ENCODE measurements around the gene CABP1.

The CABP1 gene

DNA sequence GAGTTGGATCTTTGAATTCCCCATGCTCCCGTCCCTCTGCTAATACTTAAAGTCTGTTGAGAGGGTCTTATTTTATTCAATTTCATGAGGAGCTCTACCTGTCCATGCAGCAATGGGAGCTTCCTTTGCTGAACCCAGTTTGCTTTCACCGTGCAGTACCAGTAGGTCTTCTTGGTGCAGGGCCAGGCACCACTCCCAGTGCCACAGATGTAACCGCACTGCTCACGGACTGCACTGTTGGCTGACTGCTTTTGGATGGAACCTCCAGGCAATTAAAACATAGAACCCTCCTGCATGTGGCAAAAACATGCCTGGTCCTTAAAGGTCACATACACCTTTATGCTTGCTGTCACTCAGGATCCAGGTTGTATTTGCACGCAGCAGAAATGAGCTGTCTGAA is 9.3 kb upstream of the CABP1 start:
- DNase-seq = no peak

DNA sequence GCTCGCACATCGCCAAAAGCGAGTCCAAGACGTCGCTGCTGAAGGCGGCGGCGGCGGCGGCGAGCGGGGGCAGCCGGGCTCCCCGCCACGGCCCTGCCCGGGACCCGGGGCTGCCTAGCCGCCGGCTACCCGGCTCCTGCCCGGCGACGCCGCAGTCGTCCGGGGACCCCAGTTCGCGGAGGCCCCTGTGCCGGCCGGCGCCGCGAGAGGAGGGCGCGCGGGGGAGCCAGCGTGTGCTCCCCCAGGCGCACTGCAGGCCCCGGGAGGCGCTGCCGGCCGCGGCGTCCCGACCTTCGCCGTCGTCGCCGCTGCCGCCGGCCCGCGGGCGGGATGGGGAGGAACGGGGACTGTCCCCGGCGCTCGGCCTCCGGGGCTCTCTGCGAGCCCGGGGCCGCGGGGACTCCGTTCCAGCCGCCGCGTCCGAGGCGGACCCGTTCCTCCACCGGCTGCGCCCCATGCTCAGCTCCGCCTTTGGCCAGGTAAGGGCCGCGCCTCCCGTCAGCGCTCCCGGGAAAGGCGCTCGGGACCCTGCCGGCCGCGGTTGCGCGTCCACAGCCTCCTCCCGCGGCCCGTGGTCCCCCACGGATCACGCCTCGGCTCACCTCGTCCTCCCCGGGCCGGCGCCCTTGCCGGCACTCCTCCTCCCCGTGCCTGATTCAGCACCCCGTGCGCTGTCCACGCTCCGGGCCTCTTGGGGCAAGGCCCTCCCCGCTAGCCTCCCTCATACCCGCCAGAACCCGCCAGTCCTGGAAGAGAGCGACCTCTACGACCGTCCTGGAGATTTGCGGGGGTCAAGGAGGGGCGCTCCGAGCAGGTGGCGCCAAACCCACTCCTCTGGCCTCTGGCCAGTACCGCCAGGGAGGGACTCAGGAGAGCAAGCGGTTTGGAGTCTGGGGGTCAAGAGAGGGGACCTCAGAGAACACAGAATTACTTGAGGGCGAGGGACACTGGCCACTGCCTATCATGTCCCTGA is 721 bp downstream of the CABP1 start:
- peak; percentile 28 to 37 for DNase-seq

DNA sequence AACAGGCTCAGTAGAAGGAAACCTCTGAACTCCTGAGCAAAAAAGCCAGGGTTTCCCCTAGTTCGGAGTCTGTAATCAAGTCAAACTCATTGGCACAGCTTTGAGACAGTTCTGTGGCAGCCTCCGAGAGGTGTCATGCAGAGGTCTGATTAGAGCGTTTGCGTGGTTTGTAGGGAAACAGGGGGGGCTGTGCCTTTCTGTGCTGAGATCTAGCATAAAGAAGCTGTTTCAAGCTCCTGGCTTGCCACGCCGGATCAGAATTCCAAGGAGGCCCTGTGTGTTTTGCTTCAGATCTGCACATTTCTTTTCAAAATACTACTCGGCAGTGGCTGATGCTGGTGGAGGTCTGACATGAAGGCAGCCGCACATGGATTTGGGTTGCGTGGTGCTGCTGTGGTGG is 1.7 kb downstream of the CABP1 start:
- no peak for DNase-seq

DNA sequence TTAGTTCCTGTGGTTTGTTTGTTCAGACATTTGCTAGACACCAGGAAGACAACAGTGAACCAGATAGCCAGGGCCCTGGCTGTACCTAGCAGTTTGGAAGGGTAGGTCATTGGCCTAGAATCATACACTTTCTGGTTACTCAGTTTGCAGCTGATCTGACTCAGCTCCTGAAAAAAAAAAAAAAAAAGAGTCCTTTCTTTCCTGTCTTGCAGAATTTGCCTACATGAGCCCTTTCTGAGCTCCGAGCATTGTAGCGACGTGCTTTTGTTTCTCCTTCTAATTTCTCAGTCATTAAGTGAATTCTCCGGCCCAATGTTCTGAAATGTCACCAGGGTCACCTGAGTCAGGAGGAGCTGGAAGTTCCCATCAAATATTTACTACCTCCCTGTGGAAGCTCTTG is 2.4 kb downstream of the CABP1 start:
- no peak for DNase-seq

DNA sequence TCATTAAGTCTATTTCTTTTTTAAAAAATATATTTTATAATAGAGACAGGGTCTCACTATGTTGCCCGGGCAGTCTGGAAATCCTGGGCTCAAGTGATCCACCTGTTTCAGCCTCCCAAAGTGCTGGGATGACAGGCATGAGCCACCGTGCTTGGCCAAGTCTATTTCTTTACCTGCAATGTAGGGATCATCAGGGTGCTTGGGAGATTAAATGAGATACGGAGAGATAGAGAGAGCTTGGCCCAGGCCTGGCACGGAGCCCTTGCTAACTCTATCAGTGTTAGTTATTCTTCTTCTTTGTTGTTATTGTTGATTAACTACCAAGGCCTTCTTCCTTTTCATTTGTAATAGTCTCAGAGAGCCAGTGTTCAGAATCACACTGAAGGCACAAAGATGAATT is 3.1 kb downstream of the CABP1 start:
- DNase-seq = no peak

DNA sequence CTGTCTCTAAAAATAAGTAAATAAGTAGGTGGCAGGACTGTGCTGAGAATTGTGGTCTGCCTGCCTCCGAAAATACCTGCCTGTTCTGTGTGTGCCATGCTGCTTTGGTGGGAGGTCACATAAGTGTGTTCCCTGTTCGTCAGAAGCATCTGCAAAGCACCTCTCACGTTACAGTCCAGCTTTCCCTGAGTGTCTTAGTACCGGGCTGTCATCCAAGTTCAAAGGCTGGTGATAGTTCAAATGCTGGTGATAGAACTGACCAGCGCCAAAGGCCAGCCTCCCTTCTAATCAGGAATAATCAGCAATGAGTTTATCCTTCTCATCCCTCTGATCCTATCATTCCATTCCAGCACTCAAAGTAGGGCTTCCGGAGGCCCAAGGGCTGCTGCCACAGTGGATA is 5.6 kb downstream of the CABP1 start:
- DNase-seq = no peak

DNA sequence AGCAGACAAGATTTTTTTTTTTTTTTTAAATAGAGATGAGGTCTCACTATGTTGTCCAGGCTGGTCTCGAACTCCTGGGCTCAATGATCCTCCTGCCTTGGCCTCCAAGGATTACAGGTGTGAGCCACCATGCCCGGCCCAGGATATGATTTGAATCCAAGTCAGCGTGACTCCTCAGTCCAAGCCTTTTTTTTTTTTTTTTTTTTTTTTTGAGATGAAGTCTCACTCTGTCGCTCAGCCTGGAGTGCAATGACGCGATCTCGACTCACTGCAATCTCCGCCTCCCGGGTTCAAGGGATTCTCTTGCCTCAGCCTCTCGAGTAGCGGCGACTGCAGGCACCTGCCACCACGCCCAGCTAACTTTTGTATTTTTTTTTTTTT is 6.9 kb downstream of the CABP1 start:
- no peak for DNase-seq

DNA sequence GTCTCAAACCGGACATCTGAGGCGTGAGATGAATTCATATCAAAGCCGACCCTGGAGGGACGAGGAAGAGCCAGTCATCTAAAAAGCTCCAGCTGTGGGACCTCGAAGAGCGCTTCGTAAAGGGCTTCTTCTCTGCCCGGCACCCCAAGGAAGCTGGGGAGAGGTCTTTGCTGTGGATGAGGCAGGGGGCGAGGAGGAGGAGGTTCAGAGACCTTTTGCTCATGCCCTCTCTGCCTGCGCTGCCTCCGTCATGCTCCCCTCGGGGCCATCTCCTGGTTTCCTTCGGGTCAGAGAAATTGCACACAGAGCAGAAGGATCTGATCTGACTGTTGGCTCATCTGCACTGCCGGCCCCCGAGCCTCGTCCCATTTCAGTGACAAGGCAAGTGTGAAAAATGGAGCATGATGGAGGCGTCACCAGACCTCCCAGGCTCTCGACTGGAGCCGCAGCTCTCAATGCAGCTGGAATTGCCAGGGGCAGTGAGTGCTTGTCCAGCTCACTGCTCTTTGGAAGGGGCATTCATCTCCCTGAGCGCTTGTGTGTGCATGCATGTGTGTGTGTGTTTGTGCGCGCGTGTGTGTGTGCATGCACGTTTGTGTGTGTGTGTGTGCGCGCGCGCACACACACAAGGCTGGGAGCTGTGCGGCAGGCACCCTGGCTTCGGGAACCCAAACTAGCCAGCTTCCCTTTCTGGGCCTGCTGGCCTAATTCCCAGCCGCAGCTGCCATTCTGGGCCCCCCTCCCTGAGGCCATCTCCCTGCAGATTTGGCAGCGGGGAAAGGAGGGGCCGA is 9.2 kb downstream of the CABP1 start:
- no peak for DNase-seq

DNA sequence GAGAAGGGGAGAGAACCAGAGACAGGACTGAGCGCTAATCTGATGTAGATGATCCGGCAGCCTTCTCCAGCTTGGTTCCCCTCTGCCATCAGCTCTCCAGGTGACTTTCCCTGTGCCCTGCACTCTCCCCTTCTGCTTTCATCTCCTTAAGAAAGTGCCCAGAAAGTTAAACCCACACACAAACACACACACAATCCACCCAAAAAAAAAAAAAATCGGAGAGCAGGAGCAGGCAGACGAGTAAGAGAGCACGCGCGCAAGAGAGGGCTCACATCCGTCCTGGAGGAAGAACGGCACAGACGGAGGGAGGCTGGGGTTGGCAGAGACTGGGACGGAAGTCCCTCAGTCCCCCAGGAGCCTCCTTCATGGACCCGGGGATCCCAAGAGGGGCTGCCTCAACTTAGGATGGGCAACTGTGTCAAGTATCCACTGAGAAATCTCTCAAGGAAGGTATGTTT is 9.8 kb downstream of the CABP1 start:
- no peak for DNase-seq

DNA sequence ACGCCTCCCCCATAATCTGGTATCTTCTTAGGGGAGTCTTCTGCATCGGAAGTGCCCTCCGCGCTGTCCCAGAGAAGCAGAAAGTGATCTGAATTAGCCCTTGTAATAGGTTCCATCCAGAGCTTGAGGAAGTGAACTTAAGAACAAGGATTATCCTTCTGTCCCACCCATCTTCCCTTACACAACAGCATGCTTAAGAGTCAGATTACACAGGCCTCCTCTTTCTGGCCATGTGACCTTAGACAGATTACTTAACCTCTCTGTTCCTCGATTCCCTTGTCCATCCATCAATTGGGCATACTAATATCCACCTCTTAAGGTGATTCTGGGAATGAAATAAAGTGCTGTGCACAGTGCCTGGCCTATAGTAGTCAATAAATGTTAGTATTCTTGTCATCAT is 11.4 kb downstream of the CABP1 start:
- DNase-seq = no peak

DNA sequence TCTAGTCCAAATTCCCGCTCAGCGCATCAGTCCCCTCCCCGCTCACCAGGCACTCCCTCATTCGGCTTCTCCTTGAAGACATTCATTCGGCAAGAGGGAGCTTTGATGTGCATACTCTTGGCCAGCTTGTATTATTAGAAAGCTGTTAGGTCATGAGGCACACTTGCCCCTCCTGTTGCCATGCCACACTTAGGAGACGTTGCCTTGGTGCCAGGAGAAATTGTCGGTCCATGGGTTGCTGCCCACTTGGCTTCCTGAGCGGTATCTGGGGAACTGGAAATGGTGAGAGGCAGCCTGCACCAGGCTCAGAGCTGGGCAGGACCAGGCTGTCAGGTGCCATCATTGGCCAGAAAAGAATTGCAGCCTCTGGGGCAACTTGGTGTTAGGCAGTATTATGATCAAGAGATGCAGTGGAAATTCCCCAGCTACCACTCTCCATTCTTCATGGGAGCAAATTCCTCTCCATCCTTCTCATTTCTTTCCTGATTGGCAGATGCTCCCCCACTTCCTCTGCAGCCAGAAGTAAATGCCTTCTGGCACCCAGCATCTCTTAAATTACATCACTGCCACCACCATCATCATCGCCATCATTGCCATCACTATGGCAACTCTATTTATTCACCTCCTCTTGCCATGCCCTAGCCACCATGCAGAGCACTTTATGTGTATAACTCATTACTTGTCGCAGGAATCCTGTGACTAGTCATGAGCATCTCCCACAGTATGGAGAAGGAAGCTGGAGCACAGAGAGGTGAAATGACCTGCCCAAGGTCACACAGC is 12.4 kb downstream of the CABP1 start:
- DNase-seq = no peak

DNA sequence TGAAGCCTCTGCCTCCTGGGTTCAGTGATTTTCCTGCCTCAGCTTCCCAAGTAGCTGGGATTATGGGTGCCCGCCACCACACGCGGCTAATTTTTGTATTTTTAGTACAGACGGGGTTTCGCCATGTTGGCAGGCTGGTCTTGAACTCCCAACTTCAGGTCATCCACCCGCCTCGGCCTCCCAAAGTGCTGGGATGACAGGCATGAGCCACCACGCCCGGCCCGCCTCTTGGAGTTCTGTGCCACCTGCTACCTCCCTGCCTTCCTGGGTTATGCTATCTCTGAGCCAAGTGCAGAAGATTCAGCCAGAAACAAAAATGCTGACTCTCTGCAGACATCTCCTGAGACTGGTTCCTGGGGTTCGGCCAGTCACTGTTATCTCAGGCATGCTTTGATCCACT is 13.2 kb downstream of the CABP1 start:
- DNase-seq = no peak

DNA sequence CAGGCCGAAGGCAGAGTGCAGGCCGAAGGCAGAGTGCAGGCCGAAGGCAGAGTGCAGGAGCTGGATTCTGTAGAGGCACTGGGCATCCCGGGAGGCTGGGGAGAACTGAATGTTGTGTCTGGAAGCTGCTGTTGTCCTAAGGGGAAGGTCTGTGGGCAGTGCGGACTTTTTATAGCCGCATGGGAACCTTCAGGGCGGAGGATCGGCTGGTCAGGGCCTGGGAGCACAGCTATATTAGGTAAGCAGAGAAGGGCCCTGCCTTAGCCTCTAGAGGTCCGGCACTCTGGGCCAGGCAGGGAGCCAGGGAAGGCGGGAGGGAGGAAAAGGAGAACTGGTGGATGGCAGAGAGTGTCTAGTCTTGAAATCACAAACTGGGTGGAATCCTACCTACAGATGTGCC is 14.2 kb downstream of the CABP1 start:
- DNase-seq = no peak

DNA sequence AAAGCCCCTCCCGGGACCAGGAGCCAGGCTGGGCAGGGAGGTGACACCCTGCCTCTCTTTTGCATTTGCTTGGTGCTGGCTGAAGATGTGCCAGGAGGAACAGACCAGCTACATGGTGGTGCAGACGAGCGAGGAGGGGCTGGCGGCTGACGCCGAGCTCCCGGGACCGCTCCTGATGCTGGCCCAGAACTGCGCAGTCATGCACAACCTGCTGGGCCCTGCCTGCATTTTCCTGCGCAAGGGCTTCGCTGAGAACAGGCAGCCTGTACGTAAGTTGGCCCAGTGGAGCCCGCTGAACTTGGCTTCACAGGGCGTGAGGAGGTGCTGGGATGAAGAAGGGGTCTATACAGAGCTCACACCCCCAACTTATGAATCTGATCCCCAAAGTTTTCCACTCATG is 15.6 kb downstream of the CABP1 start:
- DNase-seq = no peak

DNA sequence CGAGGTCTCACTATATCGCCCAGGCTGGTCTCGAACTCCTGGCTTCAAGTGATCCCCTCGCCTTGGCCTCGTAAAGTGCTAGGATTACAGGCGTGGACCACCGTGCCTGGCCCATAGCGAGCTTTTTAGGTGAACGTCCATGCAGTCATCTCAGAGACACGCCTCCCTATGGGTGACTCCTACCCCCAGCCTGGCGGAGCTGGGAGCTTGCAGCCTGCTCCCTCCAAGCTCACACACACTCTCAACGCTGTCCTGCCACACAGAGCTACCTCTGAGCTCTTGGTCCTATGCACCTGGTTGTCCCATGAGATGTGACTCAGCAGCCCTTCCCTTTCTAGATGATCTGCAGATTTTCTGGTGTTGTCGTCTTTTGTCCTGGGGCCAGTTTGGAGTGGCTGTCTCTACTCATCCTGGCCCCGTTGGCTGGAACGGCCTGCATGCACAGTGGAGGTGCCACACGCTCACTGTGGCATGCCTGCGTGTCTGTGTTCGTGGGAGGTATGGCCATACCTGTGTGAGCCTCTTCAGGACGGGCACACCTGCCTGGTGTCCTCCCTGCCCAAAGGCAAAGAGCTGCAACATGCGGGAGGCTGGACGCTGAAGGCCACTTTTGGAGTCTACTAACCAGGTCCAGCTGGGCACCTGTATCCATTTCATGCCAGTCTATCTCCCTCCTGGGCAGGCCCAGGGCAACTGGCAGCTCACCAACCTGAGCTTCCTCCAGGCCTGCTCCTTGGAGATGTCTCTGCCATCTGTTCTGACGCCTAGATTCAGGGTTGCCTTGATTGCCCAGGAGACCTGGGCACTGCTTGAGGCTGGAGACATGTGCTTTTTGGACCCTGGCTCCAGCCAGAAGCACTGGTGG is 18.1 kb downstream of the CABP1 start:
- DNase-seq = no peak

DNA sequence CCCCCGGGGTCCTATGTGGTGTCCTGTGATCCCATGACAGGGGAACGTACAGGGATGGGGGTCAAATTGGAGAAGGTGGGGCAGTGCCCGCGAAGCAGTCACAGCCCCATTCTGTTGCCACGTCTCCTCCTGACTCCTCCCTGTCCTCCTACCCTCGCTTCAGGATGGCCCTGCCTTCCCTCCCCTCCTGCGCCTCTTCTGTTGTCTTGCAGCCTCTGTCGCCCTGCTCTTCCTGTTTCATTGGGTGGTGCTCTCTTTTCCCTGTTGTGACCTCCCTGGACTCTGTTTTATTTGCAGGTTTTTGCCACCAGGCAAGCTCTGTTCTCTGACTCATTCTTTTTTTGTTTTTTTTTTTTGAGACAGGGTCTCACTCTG is 18.7 kb downstream of the CABP1 start:
- DNase-seq = no peak

DNA sequence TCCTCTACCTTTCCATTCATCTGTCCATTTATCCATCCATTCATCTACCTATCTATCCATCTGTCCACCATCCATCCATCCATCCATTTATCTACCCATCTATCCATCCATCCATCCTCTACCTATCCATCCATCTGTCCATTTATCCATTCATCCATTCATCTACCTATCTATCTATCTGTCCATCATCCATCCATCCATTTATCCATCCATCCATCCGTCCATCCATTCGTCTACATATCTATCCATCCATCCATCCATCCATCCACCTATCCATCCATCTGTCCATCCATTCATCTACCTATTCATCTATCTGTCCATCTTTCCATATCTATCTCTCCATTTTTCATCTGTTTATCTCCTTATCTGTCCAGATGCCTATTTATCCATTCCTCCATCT is 21.0 kb downstream of the CABP1 start:
- DNase-seq = no peak

DNA sequence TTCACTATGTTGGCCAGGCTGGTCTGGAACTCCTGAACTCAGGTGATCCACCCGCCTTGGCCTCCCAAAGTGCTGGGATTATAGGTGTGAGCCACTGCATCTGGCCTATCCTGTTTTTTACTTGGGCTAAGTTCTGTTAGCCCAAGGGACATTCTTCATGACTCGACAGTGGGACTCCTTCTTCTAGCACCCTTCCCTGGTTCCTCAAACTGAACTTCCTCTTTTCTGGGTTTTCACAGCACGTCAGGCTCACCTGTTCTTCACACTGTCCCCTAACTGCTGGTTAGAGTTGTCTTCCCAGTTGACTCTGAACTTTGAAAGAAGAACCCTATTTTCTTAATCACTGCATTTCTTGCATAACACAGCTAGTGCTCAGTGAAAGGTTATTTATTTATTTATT is 22.5 kb downstream of the CABP1 start:
- no peak for DNase-seq

DNA sequence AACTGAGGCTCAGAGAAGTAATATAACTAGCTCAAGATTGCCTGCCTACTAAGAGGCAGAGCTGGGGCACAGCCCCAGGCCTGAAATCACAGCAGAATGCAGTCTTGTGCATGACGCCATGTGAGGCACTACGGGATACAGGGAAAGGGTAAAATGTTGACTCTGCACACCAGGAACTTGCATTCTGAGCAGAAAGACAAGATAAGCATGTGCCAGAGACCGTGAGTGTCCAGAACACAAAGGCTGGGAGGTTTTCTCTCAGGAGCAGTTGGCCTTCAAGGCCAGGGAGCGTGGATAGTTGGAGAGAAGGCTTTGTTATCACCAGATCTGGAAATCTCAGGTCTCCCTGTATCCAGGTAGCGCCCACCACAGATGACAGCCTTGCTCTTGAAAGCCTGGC is 23.3 kb downstream of the CABP1 start:
- no peak for DNase-seq

DNA sequence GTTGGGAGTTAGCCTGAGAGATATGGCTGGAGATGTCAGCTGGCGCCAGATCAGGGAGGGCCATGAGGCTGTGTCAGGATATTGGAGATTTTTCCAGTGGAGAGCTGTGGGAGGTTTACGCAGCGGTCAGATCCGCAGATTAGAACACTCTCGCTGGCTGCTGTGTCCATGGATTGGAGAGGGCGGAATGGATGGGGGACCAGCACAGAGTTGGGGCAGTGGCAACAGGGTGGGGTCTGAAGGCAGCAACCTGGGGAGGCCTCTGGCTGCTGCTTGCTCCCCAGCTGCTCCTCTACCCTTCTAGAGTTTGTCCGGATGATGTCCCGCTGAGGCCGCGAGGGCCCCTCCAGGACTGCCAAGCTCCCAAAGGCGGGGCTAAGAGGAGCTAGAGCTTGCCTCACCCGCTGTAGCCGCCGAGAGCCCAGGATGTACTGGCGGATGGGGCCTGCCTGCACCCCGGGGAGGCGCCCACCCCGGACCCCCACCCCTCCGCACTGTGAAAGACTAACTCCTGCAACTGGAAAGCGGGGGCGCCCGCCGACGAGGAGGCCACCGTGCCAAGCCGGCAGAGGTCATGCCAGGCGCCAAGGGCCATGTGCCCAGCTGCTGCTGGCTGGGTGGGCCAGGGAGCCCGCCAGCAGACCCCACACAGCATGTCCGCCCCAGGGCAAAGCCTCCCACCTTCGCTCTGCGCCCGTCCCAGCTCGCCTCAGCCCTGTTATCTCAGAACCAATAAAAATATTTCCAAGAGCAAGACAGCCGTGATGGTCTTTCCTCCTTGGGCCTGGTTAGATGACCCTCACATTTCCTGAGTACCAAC is 26.4 kb downstream of the CABP1 start:
- DNase-seq = no peak

DNA sequence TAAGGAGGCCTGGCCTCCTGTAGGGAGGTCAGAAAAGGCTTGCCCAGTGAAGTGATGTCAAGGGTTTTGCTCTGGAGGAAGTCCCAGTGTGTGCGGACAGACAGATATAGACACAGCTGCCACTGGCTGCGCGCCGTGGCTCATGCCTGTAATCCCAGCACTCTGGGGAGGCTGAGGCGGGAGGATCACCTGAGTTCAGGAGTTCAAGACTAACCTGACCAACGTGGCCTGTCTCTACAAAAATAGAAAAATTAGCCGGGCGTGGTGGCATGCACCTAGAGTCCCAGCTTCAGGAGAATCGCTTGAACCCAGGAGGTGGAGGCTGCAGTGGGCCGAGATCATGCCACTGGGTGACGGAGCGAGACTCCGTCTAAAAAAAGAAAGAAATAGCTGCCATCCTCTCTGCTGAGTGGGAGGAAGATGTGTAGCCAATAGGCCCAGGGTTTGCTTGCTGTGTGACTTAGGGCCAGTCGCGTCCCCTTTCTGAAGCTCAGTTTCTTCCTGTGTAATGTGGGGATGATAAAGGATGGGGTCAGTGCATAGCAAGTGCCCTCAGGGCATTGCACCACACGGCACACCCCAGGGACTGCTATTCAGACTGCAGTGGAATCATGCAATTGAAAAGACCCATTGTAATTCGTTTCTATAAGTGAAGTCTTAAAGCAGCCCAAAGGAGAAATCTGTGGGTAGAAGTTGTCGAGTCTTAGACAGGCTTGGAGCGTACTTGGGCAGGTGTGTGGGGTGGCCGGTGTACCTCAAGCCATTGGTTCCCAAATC is 27.9 kb downstream of the CABP1 start:
- no peak for DNase-seq
